Lung (tissue), 12 donors: Measurements from ENCODE around the gene CRY2. TPM values are rescaled to one million over a fixed set of nuclear protein-coding genes. Genes with fewer than 3 reads are reported as not detected.

Experiments
- ATAC-seq: fragments of 200-7000 bp; cut with Tn5 transposase; one replicate; pipeline ENCODE4 v1.9.1; 2020; ENCODE audit warnings: moderate number of reproducible peaks; ENCODE audit not compliant: insufficient read depth, low FRiP score
- DNase-seq, 3 donors: peaks; one replicate each; pipeline ENCODE4 v3.0.0-alpha.2; 2013 to 2017
- H3K27ac ChIP-seq, 2 donors: one replicate each; pipeline ENCODE4 v1.5.1; 2013; ENCODE audit warnings: mild to moderate bottlenecking in 2 of 2, moderate library complexity in 2 of 2, control low read depth in 1 of 2, inconsistent platforms in 1 of 2, low read depth in 1 of 2, low read length in 1 of 2
- H3K27me3 ChIP-seq, 3 donors: one replicate each; pipeline ENCODE4 v1.5.1; 2013; ENCODE audit warnings: low read length in 2 of 3; ENCODE audit not compliant: control insufficient read depth in 3 of 3, insufficient read depth in 3 of 3
- H3K36me3 ChIP-seq, 4 donors: one replicate each; pipeline ENCODE4 v1.5.1; 2013; ENCODE audit warnings: low read length in 4 of 4, mild to moderate bottlenecking in 1 of 4, moderate library complexity in 1 of 4; ENCODE audit not compliant: control insufficient read depth in 4 of 4, insufficient read depth in 4 of 4
- H3K4me1 ChIP-seq, 5 donors: one replicate each; pipeline ENCODE4 v1.5.1; 2013; ENCODE audit warnings: low read length in 5 of 5, mild to moderate bottlenecking in 2 of 5, moderate library complexity in 1 of 5; ENCODE audit not compliant: control insufficient read depth in 5 of 5, insufficient read depth in 5 of 5
- H3K4me3 ChIP-seq: one replicate; pipeline ENCODE4 v1.5.1; 2013; ENCODE audit warnings: mild to moderate bottlenecking, control low read depth, moderate library complexity
- H3K9ac ChIP-seq, 2 donors: one replicate each; pipeline ENCODE4 v1.5.1; 2013; ENCODE audit warnings: low read length in 2 of 2, control low read depth in 1 of 2; ENCODE audit not compliant: insufficient read depth in 1 of 2
- H3K9me3 ChIP-seq, 4 donors: one replicate each; pipeline ENCODE4 v1.5.1; 2013; ENCODE audit warnings: low read length in 3 of 4, mild to moderate bottlenecking in 1 of 4, moderate library complexity in 1 of 4; ENCODE audit not compliant: control insufficient read depth in 4 of 4, insufficient read depth in 3 of 4
- CTCF ChIP-seq: IDR thresholded peaks from 2 replicates; pipeline ENCODE4 v1.5.1; 2012; ENCODE audit warnings: mild to moderate bottlenecking; ENCODE audit errors: control extremely low read depth, extremely low read depth
- WGBS, 2 donors: extraction: QIAGEN DNeasy Blood & Tissue Kit; methylation state at CpG; one replicate each; pipeline ENCODE4 v1.1.7; 2013; 5-methylcytosine and 5-hydroxymethylcytosine counted together
- polyA plus RNA-seq, 2 donors: library from polyadenylated mRNA; stranded (reverse); fragments of 200-250 nt; gene quantifications; one replicate each; pipeline ENCODE4 v1.2.1, GENCODE V29; 2013
- total RNA-seq, 2 donors: library from RNA; depleted of rRNA in 1 of 2; stranded (reverse); fragments of >200 nt in 1 of 2; gene quantifications; one replicate each; pipeline ENCODE4 v1.2.1, GENCODE V29; 2014 to 2021
- donor health status: control.
- donor health status: control.
- donor health status: Bipolar disorder and iron deficiency.
- donor health status: healthy.
- donor health status: DM: yes; HTN: yes; CAD: no.

Gene CRY2
- total and polyA plus RNA-seq, 4 donors: 16.2 to 55.0 (median 34.2) TPM

- Histone ChIP-seq H3K9ac (no peak overlapping the region), H3K27ac (no peak overlapping the region), H3K36me3 (peaks cover 4 to 50% (median 10%) of the 10 kb centered on the region in 4 donors), H3K4me1 (peaks cover 0 to 7% (median 0%) of the 10 kb centered on the region in 5 donors), H3K4me3 (no peak overlapping the region), H3K27me3 (no peaks in the 10 kb centered on the region), H3K9me3 (no peaks in the 10 kb centered on the region)
- no peak for ATAC-seq
- DNase-seq: no peak
- no peak for TF ChIP-seq CTCF
- WGBS, 2 donors: 89 to 91% methylated on average over 32 of the region's 32 CpGs
Observed at GRCh38 chr11:45909594-45910475, 62.6 kb downstream of the CRY2 start.

GRCh38 chr11:45910623-45911022 lies 63.3 kb downstream of the CRY2 start:
- DNase-seq: no peak
- Histone ChIP-seq H3K27me3 (no peaks in the 10 kb centered on the region), H3K36me3 (peaks cover 5 to 57% (median 12%) of the 10 kb centered on the region in 4 donors), H3K9me3 (no peaks in the 10 kb centered on the region), H3K4me3 (no peak overlapping the region), H3K27ac (no peak overlapping the region), H3K9ac (no peak overlapping the region), H3K4me1 (peaks cover 0 to 7% (median 0%) of the 10 kb centered on the region in 5 donors)
- no peak for ATAC-seq
- no peak for TF ChIP-seq CTCF
- 89 to 93% methylated on average over 9 of the region's 9 CpGs for WGBS, 2 donors

- no peak overlapping the region for H3K27ac ChIP-seq
- DNase-seq: no peak
- WGBS, 2 donors: 96% methylated on average over 19 of the region's 19 CpGs
- TF ChIP-seq CTCF: no peak
- H3K4me1 ChIP-seq: peaks cover 0 to 12% (median 0%) of the 10 kb centered on the region in 5 donors
- peaks cover 5 to 59% (median 14%) of the 10 kb centered on the region in 4 donors for H3K36me3 ChIP-seq
- no peak overlapping the region for H3K4me3 ChIP-seq
- H3K9me3 ChIP-seq: no peaks in the 10 kb centered on the region
- no peaks in the 10 kb centered on the region for H3K27me3 ChIP-seq
- no peak for ATAC-seq
- H3K9ac ChIP-seq: no peak overlapping the region
Observed at GRCh38 chr11:45913514-45913913, 66.2 kb downstream of the CRY2 start.
